A549 (cell line): ENCODE results near the gene FXYD3.

ENCODE experiments used
- MAX ChIP-seq: IDR thresholded peaks from 2 replicates; pipeline ENCODE4 v1.6.1; 2012
- POLR2AphosphoS2 ChIP-seq: conservative IDR thresholded peaks from 2 replicates; pipeline ENCODE4 v1.6.1; 2012; ENCODE audit warnings: low read length, improper control_type of control experiment, inconsistent platforms
- SMC3 ChIP-seq: fragments of >200 bp; sonication (Bioruptor Twin); formaldehyde crosslinking; IDR thresholded peaks from 3 replicates; pipeline ENCODE4 v1.6.1; 2018; ENCODE audit warnings: inconsistent platforms
- ZC3H11A ChIP-seq: fragments of 450-650 bp; IDR thresholded peaks from 2 replicates; pipeline ENCODE4 v1.6.1; 2014; ENCODE audit warnings: antibody characterized with exemption, mild to moderate bottlenecking
- TF ChIP-seq, protein P1 (sequence below): fragments of >200 bp; sonication (Bioruptor Twin); formaldehyde crosslinking; IDR thresholded peaks from 3 replicates; pipeline ENCODE4 v1.5.1; 2016

- TF ChIP-seq MAX (no peak), POLR2AphosphoS2 (no peak), ZC3H11A (no peak), SMC3 (no peak)
- TF ChIP-seq, protein P1, sequence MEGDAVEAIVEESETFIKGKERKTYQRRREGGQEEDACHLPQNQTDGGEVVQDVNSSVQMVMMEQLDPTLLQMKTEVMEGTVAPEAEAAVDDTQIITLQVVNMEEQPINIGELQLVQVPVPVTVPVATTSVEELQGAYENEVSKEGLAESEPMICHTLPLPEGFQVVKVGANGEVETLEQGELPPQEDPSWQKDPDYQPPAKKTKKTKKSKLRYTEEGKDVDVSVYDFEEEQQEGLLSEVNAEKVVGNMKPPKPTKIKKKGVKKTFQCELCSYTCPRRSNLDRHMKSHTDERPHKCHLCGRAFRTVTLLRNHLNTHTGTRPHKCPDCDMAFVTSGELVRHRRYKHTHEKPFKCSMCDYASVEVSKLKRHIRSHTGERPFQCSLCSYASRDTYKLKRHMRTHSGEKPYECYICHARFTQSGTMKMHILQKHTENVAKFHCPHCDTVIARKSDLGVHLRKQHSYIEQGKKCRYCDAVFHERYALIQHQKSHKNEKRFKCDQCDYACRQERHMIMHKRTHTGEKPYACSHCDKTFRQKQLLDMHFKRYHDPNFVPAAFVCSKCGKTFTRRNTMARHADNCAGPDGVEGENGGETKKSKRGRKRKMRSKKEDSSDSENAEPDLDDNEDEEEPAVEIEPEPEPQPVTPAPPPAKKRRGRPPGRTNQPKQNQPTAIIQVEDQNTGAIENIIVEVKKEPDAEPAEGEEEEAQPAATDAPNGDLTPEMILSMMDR, result no peak
Measured at GRCh38 chr19:35093430-35093829, 22.2 kb upstream of the FXYD3 start.
